Ectodermal cell (in vitro differentiated cells): Measurements from ENCODE around the gene PLA2G12A.
"Not testable (repeated sequence)": the region's sequence is repeated elsewhere in the genome, so short reads cannot be mapped to it uniquely, and the experiment has no call there.

Experiments used
- H3K27ac ChIP-seq: 2 replicates; pipeline ENCODE4 v1.7.0; 2013; ENCODE audit warnings: mild to moderate bottlenecking, low read depth, low read length; ENCODE audit not compliant: insufficient read depth, poor library complexity, severe bottlenecking
- H3K27me3 ChIP-seq: 2 replicates; pipeline ENCODE4 v1.7.0; 2013; ENCODE audit warnings: mild to moderate bottlenecking, low read length; ENCODE audit not compliant: insufficient read depth, control insufficient read depth, poor library complexity, severe bottlenecking
- H3K36me3 ChIP-seq: one replicate; pipeline ENCODE4 v1.7.0; 2013; ENCODE audit warnings: low read length; ENCODE audit not compliant: control insufficient read depth, insufficient read depth
- H3K4me1 ChIP-seq: one replicate; pipeline ENCODE4 v1.7.0; 2013; ENCODE audit warnings: low read length; ENCODE audit not compliant: control insufficient read depth, insufficient read depth
- H3K4me3 ChIP-seq: 2 replicates; pipeline ENCODE4 v1.7.0; 2013; ENCODE audit warnings: low read depth, low read length, control low read depth; ENCODE audit not compliant: insufficient read depth
- H3K9me3 ChIP-seq: 2 replicates; pipeline ENCODE4 v1.7.0; 2013; ENCODE audit warnings: mild to moderate bottlenecking, low read length, moderate library complexity; ENCODE audit not compliant: control insufficient read depth
- WGBS, 2 experiments: methylation state at CpG; one replicate each; pipeline ENCODE4 v1.1.7; 2013; ENCODE audit warnings: missing lambda C conversion rate in 2 of 2; 5-methylcytosine and 5-hydroxymethylcytosine counted together

Gene PLA2G12A

GRCh38 chr4:109682875-109683274, 47.0 kb downstream of the PLA2G12A start:
- H3K4me1 ChIP-seq: no peaks in the 10 kb centered on the region
- H3K4me3 ChIP-seq: no peak overlapping the region
- WGBS, 2 experiments: 83 to 94% methylated on average over 2 of the region's 2 CpGs
- no peaks in the 10 kb centered on the region for H3K9me3 ChIP-seq
- H3K27me3 ChIP-seq: no peaks in the 10 kb centered on the region
- H3K27ac ChIP-seq: no peak overlapping the region
- H3K36me3 ChIP-seq: no peaks in the 10 kb centered on the region

GRCh38 chr4:109678925-109679324, 50.9 kb downstream of the PLA2G12A start:
- H3K27ac ChIP-seq, H3K4me3 ChIP-seq, H3K36me3 ChIP-seq, H3K9me3 ChIP-seq, H3K27me3 ChIP-seq, H3K4me1 ChIP-seq: not testable (repeated sequence)
- WGBS, 2 experiments: 92 to 98% methylated on average over 13 of the region's 14 CpGs

- H3K36me3 ChIP-seq, H3K4me3 ChIP-seq, H3K27me3 ChIP-seq, H3K4me1 ChIP-seq, H3K27ac ChIP-seq, H3K9me3 ChIP-seq: not testable (repeated sequence)
- 95% methylated on average over 28 of the region's 28 CpGs for WGBS, 2 experiments
These were observed 51.4 kb downstream of the PLA2G12A start for GRCh38 chr4:109678472-109678871.

GRCh38 chr4:109676886-109677285, 53.0 kb downstream of the PLA2G12A start:
- Histone ChIP-seq H3K4me3 (no peak overlapping the region), H3K27ac (no peak overlapping the region), H3K27me3 (no peaks in the 10 kb centered on the region), H3K4me1 (no peaks in the 10 kb centered on the region), H3K36me3 (no peaks in the 10 kb centered on the region), H3K9me3 (no peaks in the 10 kb centered on the region)
- WGBS, 2 experiments: 80 to 100% methylated on average over 1 of the region's 1 CpG

- H3K9me3 ChIP-seq: no peaks in the 10 kb centered on the region
- H3K27ac ChIP-seq: no peak overlapping the region
- H3K36me3 ChIP-seq: no peaks in the 10 kb centered on the region
- H3K4me1 ChIP-seq: no peaks in the 10 kb centered on the region
- no peaks in the 10 kb centered on the region for H3K27me3 ChIP-seq
- whole genome bisulfite sequencing, 2 experiments: 91 to 94% methylated on average over 1 of the region's 1 CpG
- no peak overlapping the region for H3K4me3 ChIP-seq
These were observed 54.0 kb downstream of the PLA2G12A start for GRCh38 chr4:109675843-109676242.

GRCh38 chr4:109675181-109675580, 54.7 kb downstream of the PLA2G12A start:
- Histone ChIP-seq H3K36me3 (no peaks in the 10 kb centered on the region), H3K27ac (no peak overlapping the region), H3K4me3 (no peak overlapping the region), H3K27me3 (no peaks in the 10 kb centered on the region), H3K9me3 (no peaks in the 10 kb centered on the region), H3K4me1 (no peaks in the 10 kb centered on the region)
- WGBS, 2 experiments: 92 to 94% methylated on average over 3 of the region's 3 CpGs

- H3K36me3 ChIP-seq: no peaks in the 10 kb centered on the region
- WGBS, 2 experiments: 91% methylated on average over 1 of the region's 1 CpG; no CpG with 5 or more reads in 1 of the 2 experiments
- no peak overlapping the region for H3K27ac ChIP-seq
- H3K9me3 ChIP-seq: no peaks in the 10 kb centered on the region
- no peak overlapping the region for H3K4me3 ChIP-seq
- no peaks in the 10 kb centered on the region for H3K27me3 ChIP-seq
- H3K4me1 ChIP-seq: no peaks in the 10 kb centered on the region
These were observed 56.6 kb downstream of the PLA2G12A start for GRCh38 chr4:109673303-109673702.

GRCh38 chr4:109672169-109672930, 57.5 kb downstream of the PLA2G12A start:
- Histone ChIP-seq H3K36me3 (no peaks in the 10 kb centered on the region), H3K4me1 (no peaks in the 10 kb centered on the region), H3K27me3 (no peaks in the 10 kb centered on the region), H3K27ac (no peak overlapping the region), H3K9me3 (no peaks in the 10 kb centered on the region), H3K4me3 (no peak overlapping the region)

GRCh38 chr4:109671350-109671749, 58.5 kb downstream of the PLA2G12A start:
- Histone ChIP-seq H3K36me3 (no peaks in the 10 kb centered on the region), H3K27ac (no peak overlapping the region), H3K4me1 (no peaks in the 10 kb centered on the region), H3K27me3 (no peaks in the 10 kb centered on the region), H3K9me3 (no peaks in the 10 kb centered on the region), H3K4me3 (no peak overlapping the region)

GRCh38 chr4:109665783-109666485, 63.9 kb downstream of the PLA2G12A start:
- Histone ChIP-seq H3K4me3 (no peak overlapping the region), H3K4me1 (no peaks in the 10 kb centered on the region), H3K27ac (no peak overlapping the region), H3K9me3 (no peaks in the 10 kb centered on the region), H3K36me3 (no peaks in the 10 kb centered on the region), H3K27me3 (no peaks in the 10 kb centered on the region)
- WGBS, 2 experiments: 94 to 96% methylated on average over 5 of the region's 5 CpGs
